Pancreas (tissue), 10 donors: ENCODE results near the gene VWA1. TPM values are rescaled to one million over a fixed set of nuclear protein-coding genes. Genes with fewer than 3 reads are reported as not detected.

ENCODE experiments used
- ATAC-seq, 4 donors: fragments of 200-7000 bp; cut with Tn5 transposase; one replicate each; pipeline versions ENCODE4 v1.8.0 to v1.9.1; 2020; ENCODE audit warnings: mild to moderate bottlenecking in 4 of 4, moderate library complexity in 4 of 4
- DNase-seq, 6 donors: peaks; one replicate each; pipeline ENCODE4 v3.0.0-alpha.2; 2020
- FAIRE-seq: peaks from 2 replicates; lab custom pipeline; 2012; peaks lifted over from hg19 to GRCh38; lab: Jason Lieb, UNC
- H3K27ac ChIP-seq, 4 donors: fragments of 200-600 bp; sonication (generic); 1 replicate in 3 of 4; 2 replicates in 1 of 4; pipeline versions ENCODE4 v1.5.0 to v1.8.0; 2020
- H3K27me3 ChIP-seq, 4 donors: fragments of 200-600 bp; one replicate each; pipeline ENCODE4 v1.8.0; 2021
- H3K36me3 ChIP-seq, 3 donors: fragments of 200-600 bp; sonication (generic) in 1 of 3; one replicate each; pipeline versions ENCODE4 v1.5.0 to v1.8.0; 2020 to 2021
- H3K4me1 ChIP-seq, 3 donors: fragments of 200-600 bp; one replicate each; pipeline ENCODE4 v1.8.0; 2021
- H3K4me3 ChIP-seq, 4 donors: fragments of 200-600 bp; sonication (generic) in 2 of 4; one replicate each; pipeline versions ENCODE4 v1.5.0 to v1.8.0; 2020 to 2021
- H3K9me3 ChIP-seq, 4 donors: fragments of 200-600 bp; one replicate each; pipeline ENCODE4 v1.8.0; 2021
- WGBS, 2 donors: extraction: QIAGEN DNeasy Blood & Tissue Kit; methylation state at CpG; one replicate each; pipeline ENCODE4 v1.1.7; 2013; 5-methylcytosine and 5-hydroxymethylcytosine counted together
- intact Hi-C, 3 donors: fragments of 100-400 bp; cut with DNase I; formaldehyde crosslinking; loops; one replicate each; pipeline versions ENCODE4 v1.11.1 to v1.14.2; 2022
- polyA plus RNA-seq, 2 donors: library from polyadenylated mRNA; stranded (reverse); fragments of 200-250 nt; gene quantifications; one replicate each; pipeline ENCODE4 v1.2.3, GENCODE V29; 2013
- total RNA-seq, 6 donors: library from RNA; stranded (reverse); fragmentation: NEBNext Ultra II Directional in 4 of 6; extraction: Animal tissue kit (Norgen Biotek cat#: 25700) in 4 of 6; gene quantifications; one replicate each; pipeline versions ENCODE4 v1.2.1 to v1.2.4, GENCODE V29; 2021 to 2023
- TF ChIP-seq, protein P1 (sequence below), 4 donors: fragments of 200-600 bp; sonication (generic) in 3 of 4; IDR thresholded peaks; one replicate each; pipeline versions ENCODE4 v1.5.0 to v1.8.0; 2021; ENCODE audit warnings: antibody characterized with exemption in 4 of 4
- donor health status: healthy with polysubstance abuse.
- donor health status: DM: no; HTN: no; CAD: no; lungs with moderate emphysema.
- donor health status: DM: no; HTN: no; CAD: no.
- donor health status: control.
- donor health status: control.
- donor health status: Bipolar disorder and iron deficiency.
- donor health status: DM: yes; HTN: yes; CAD: no.
- donor health status: DM: no; HTN: no; CAD: no.
- donor health status: DM: no; HTN: no; CAD: no.
- donor health status: DM: yes; HTN: yes; CAD: no.

Gene VWA1
- total and polyA plus RNA-seq, 8 donors, result 25.4 to 138 (median 55.2) TPM

DNA sequence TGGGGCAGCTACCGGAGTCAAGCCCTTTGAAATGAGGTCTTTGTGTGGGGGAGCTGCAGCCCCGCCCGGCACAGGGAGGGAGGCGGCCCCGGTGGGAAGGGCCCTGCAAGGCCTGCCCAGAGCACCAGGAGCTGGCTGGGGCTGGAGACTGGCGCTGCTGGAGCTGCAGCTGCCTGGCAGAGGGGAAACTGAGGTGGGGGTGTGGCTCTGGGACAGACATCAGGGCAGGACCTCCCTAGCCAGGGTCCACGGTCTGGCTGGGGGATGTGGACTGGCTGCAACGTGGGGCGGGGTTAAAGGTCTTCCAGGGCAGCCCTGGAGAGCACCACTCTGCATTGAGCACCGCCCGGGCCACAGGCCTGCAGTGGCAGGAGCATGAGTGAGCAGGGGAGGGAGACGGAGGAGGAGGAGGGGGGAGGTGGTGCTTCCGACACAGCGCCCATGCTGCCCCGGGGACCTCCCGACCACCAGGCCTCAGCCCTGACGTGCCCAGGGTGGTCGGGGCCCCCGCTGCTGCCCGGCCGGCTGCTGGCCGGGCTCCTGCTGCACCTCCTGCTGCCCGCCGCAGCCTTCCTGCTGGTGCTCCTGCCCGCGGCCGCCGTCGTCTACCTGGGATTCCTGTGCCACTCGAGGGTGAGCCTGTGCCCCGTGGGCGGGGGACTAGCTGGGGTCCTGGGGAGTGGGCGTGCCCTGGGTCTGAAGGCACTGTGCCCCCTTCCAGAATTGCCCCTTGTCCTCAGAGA lies 9.6 kb upstream of the VWA1 start:
- WGBS, 2 donors, result 73 to 80% methylated on average over 33 of the region's 33 CpGs
- peak in 2 of 6 donors; percentile 25 to 76 for DNase-seq

DNA sequence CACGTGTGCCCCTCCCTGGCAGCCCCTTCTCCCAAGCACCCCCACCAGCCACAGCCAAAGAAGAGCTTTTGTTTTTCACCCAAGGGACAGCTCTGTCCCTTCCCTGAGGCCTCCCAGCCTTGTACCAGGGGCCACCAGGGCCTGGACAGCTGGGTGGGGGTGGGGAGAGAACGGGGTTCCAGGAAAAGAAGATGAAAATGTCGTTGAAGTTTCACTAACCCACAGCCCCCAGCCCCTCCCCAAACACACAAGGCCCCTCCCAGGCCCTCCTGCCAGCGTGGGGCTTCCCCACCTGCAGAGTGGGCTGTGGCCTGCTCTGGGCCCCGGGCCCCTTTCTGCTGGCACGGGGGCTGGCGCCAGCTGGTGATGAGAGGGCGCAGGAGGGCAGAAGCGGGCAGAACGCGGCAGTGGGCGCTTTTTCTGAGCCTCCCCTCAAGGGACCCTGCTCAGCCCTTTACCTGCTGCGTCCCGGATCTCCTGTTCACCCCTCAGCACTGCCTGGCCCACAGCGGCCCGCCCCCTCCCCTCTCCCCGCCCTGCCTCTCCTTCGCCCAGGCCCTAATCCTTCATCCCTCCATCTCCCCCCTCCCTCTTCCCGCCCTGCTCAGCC lies 8.9 kb upstream of the VWA1 start:
- DNase-seq (peak in 2 of 6 donors; percentile 30 to 38), ATAC-seq (no peak), FAIRE-seq (no peak)
- Histone ChIP-seq H3K9me3 (no peaks in the 10 kb centered on the region), H3K27me3 (no peaks in the 10 kb centered on the region), H3K4me1 (peaks cover 9 to 23% (median 23%) of the 10 kb centered on the region in 3 donors), H3K4me3 (no peak overlapping the region), H3K27ac (no peak overlapping the region), H3K36me3 (no peaks in the 10 kb centered on the region)
- intact Hi-C loops, result no loop called here
- TF ChIP-seq, protein P1, sequence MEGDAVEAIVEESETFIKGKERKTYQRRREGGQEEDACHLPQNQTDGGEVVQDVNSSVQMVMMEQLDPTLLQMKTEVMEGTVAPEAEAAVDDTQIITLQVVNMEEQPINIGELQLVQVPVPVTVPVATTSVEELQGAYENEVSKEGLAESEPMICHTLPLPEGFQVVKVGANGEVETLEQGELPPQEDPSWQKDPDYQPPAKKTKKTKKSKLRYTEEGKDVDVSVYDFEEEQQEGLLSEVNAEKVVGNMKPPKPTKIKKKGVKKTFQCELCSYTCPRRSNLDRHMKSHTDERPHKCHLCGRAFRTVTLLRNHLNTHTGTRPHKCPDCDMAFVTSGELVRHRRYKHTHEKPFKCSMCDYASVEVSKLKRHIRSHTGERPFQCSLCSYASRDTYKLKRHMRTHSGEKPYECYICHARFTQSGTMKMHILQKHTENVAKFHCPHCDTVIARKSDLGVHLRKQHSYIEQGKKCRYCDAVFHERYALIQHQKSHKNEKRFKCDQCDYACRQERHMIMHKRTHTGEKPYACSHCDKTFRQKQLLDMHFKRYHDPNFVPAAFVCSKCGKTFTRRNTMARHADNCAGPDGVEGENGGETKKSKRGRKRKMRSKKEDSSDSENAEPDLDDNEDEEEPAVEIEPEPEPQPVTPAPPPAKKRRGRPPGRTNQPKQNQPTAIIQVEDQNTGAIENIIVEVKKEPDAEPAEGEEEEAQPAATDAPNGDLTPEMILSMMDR (IDR thresholded peaks at IDR 0.05), result no peak
- WGBS, 2 donors, result 79 to 80% methylated on average over 15 to 19 of the region's 19 CpGs

More for the DNA sequence above, 9.6 kb upstream of the VWA1 start:
- H3K4me1 ChIP-seq, result peaks cover 9 to 17% (median 17%) of the 10 kb centered on the region in 3 donors
- no peaks in the 10 kb centered on the region for H3K9me3 ChIP-seq
- H3K36me3 ChIP-seq, result no peaks in the 10 kb centered on the region
- ATAC-seq (no peak), FAIRE-seq (no peak)
- no peaks in the 10 kb centered on the region for H3K27me3 ChIP-seq
- TF ChIP-seq, protein P1 (IDR thresholded peaks at IDR 0.05), result no peak
- H3K4me3 ChIP-seq, result no peak overlapping the region
- intact Hi-C loops, result no loop called here
- H3K27ac ChIP-seq, result no peak overlapping the region

DNA sequence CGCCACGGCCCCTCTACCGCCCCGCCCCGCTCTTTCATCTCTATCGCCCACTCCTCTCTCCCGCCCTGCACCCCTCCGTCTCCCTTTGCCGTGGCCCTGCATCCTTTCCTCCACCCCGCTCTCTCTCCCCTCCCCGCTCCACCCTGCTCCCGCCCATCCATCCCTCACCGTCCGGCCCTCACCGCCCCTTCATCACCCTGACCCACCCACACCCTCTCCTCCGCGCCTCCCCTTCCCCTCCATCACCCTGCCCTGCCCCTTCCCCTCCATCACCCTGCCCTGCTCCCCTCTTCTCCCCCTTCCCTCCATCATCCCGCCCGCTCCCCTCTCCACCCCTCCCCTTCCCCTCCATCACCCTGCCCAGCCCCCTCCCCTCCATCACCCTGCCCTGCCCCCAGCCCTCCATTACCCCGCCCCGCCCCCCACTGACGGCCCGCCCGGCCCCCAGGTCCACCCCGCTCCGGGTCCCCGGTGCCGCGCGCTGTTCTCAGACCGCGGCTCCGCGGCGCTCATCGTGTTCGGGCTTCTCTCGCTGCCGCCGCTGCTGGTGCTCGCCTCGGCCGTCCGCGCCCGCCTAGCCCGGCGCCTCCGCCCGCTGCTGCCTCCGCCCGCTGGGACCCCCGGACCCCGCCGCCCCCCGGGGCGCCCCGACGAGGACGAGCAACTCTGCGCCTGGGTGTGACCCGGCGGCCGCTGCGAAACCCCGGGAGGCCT lies 8.2 kb upstream of the VWA1 start:
- H3K4me3 ChIP-seq, result peak overlapping the region in 2 of 4 donors; percentile 30 to 48

DNA sequence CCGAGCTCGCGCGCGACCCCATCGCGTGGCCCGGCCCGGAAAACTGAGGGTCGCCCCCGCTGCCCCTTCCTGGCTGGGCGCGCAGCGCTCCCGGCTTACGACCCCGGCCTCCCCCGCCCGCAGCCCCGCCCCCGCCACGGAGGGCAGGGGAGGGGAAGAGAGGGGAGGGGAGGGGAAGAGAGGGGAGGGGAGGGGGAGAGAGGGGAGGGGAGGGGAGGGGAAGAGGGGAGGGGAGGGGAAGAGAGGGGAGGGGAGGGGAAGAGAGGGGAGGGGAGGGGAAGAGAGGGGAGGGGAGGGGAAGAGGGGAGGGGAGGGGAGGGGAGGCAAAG lies 7.7 kb upstream of the VWA1 start:
- Histone ChIP-seq H3K36me3 (no peaks in the 10 kb centered on the region), H3K27ac (peak overlapping the region in 1 of 4 donors; percentile 44), H3K9me3 (no peaks in the 10 kb centered on the region), H3K4me3 (peak overlapping the region in 2 of 4 donors; percentile 30 to 48), H3K4me1 (peaks cover 9 to 35% (median 32%) of the 10 kb centered on the region in 3 donors), H3K27me3 (no peaks in the 10 kb centered on the region)
- DNase-seq (no peak), FAIRE-seq (no peak), ATAC-seq (no peak)
- TF ChIP-seq, protein P1 (IDR thresholded peaks at IDR 0.05), result no peak
- WGBS, 2 donors, result 0 to 5% methylated on average over 2 to 18 of the region's 22 CpGs
- intact Hi-C loops, result no loop called here

More for the DNA sequence above, 8.2 kb upstream of the VWA1 start:
- Histone ChIP-seq H3K9me3 (no peaks in the 10 kb centered on the region), H3K27ac (peak overlapping the region in 1 of 4 donors; percentile 44), H3K36me3 (no peaks in the 10 kb centered on the region), H3K4me1 (peaks cover 9 to 30% (median 30%) of the 10 kb centered on the region in 3 donors), H3K27me3 (no peaks in the 10 kb centered on the region)
- intact Hi-C loops, result no loop called here
- DNase-seq (peak; percentile 20 to 85 (median 54)), FAIRE-seq (no peak), ATAC-seq (no peak)
- TF ChIP-seq, protein P1 (IDR thresholded peaks at IDR 0.05), result no peak
- WGBS, 2 donors, result 23 to 28% methylated on average over 50 to 66 of the region's 66 CpGs
